ENCODE results near the gene RYR2. TPM values are rescaled to one million over a fixed set of nuclear protein-coding genes. Genes with fewer than 3 reads are reported as not detected.

The RYR2 gene
- total RNA-seq, 4 donors from 2014 or later: 0.88 to 8.4 (median 5.5) TPM

- H3K4me3 ChIP-seq: no peak overlapping the region
- H3K9me3 ChIP-seq: no peaks in the 10 kb centered on the region
- no peaks in the 10 kb centered on the region for H3K36me3 ChIP-seq
- no peaks in the 10 kb centered on the region for H3K4me1 ChIP-seq
- intact Hi-C loops (cut with DNase I; ENCODE audit: low total_unique reads): no loop called here
- no peak for TF ChIP-seq POLR2A (IDR thresholded peaks at IDR 0.05)
- no peak for TF ChIP-seq CTCF (IDR thresholded peaks at IDR 0.05)
- no peak overlapping the region for H3K27ac ChIP-seq
- no peaks in the 10 kb centered on the region for H3K27me3 ChIP-seq
- DNase-seq: no peak
Observed at GRCh38 chr1:237473854-237474253, 431.9 kb downstream of the RYR2 start.

GRCh38 chr1:237478082-237478481, 436.1 kb downstream of the RYR2 start:
- TF ChIP-seq CTCF (IDR thresholded peaks at IDR 0.05): no peak
- TF ChIP-seq POLR2A (IDR thresholded peaks at IDR 0.05): no peak
- no peaks in the 10 kb centered on the region for H3K9me3 ChIP-seq
- H3K27me3 ChIP-seq: no peaks in the 10 kb centered on the region
- H3K36me3 ChIP-seq: no peaks in the 10 kb centered on the region
- no peak overlapping the region for H3K27ac ChIP-seq
- H3K4me1 ChIP-seq: no peaks in the 10 kb centered on the region
- no peak overlapping the region for H3K4me3 ChIP-seq
- no peak for DNase-seq
- intact Hi-C loops (cut with DNase I; ENCODE audit: low total_unique reads): no loop called here

- Histone ChIP-seq H3K4me1 (no peaks in the 10 kb centered on the region), H3K4me3 (no peak overlapping the region), H3K27me3 (no peaks in the 10 kb centered on the region), H3K9me3 (no peaks in the 10 kb centered on the region), H3K27ac (no peak overlapping the region), H3K36me3 (no peaks in the 10 kb centered on the region)
- no peak for DNase-seq
- TF ChIP-seq CTCF (IDR thresholded peaks at IDR 0.05): no peak
- TF ChIP-seq POLR2A (IDR thresholded peaks at IDR 0.05): no peak
- intact Hi-C loops (cut with DNase I; ENCODE audit: low total_unique reads): no loop called here
Observed at GRCh38 chr1:237478842-237479241, 436.9 kb downstream of the RYR2 start.

- intact Hi-C loops (cut with DNase I; ENCODE audit: low total_unique reads): no loop called here
- TF ChIP-seq POLR2A (IDR thresholded peaks at IDR 0.05) (no peak), CTCF (IDR thresholded peaks at IDR 0.05) (no peak)
- no peak for DNase-seq
Observed at GRCh38 chr1:237482777-237483176, 440.8 kb downstream of the RYR2 start.

GRCh38 chr1:237492359-237492758, 450.4 kb downstream of the RYR2 start:
- Histone ChIP-seq H3K36me3 (no peaks in the 10 kb centered on the region), H3K9me3 (no peaks in the 10 kb centered on the region), H3K27me3 (no peaks in the 10 kb centered on the region), H3K27ac (no peak overlapping the region), H3K4me3 (no peak overlapping the region), H3K4me1 (no peaks in the 10 kb centered on the region)
- TF ChIP-seq POLR2A (IDR thresholded peaks at IDR 0.05) (no peak), CTCF (IDR thresholded peaks at IDR 0.05) (no peak)
- intact Hi-C loops (cut with DNase I; ENCODE audit: low total_unique reads): no loop called here
- DNase-seq: no peak

More at GRCh38 chr1:237482777-237483176, 440.8 kb downstream of the RYR2 start:
- H3K27ac ChIP-seq: no peak overlapping the region
- H3K9me3 ChIP-seq: no peaks in the 10 kb centered on the region
- no peaks in the 10 kb centered on the region for H3K27me3 ChIP-seq
- H3K36me3 ChIP-seq: no peaks in the 10 kb centered on the region
- H3K4me3 ChIP-seq: no peak overlapping the region
- H3K4me1 ChIP-seq: no peaks in the 10 kb centered on the region
